Peyer's patch (tissue), 4 donors: Measurements from ENCODE around the gene AMER2.

Experiments used
- POLR2A ChIP-seq, 2 donors: fragments of 450-650 bp; IDR thresholded peaks; one replicate each; pipeline ENCODE4 v1.5.1; 2017; ENCODE audit warnings: antibody characterized with exemption in 2 of 2, mild to moderate bottlenecking in 2 of 2, moderate library complexity in 2 of 2
- TF ChIP-seq, protein P1 (sequence below), 6 experiments: fragments of 450-650 bp in 4 of 6; fragments of 200-600 bp in 2 of 6; sonication (generic) in 1 of 6; IDR thresholded peaks; one replicate each; pipeline ENCODE4 v1.5.1; 2017 to 2019; ENCODE audit warnings: antibody characterized with exemption in 6 of 6, mild to moderate bottlenecking in 3 of 6, moderate library complexity in 1 of 6

DNA sequence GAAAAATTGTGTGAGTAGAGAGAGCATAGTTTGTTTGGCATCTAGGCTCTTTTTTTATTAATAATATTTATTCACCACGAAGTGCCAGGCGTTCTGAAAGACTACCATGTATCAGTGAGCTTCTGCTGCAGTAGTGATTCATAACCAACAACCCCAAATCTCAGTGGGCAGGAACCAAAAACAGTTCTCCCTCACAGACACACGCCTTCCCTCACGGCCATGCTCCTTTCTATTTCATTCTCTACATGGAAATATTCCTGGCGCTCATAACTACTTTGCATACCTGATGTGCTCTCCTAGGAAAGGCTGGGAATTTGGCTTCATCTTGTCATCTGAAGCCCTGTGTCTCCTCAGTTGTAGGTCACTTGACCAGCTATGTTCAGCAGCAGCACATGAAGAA lies 26.6 kb upstream of the AMER2 start:
- TF ChIP-seq, protein P1, sequence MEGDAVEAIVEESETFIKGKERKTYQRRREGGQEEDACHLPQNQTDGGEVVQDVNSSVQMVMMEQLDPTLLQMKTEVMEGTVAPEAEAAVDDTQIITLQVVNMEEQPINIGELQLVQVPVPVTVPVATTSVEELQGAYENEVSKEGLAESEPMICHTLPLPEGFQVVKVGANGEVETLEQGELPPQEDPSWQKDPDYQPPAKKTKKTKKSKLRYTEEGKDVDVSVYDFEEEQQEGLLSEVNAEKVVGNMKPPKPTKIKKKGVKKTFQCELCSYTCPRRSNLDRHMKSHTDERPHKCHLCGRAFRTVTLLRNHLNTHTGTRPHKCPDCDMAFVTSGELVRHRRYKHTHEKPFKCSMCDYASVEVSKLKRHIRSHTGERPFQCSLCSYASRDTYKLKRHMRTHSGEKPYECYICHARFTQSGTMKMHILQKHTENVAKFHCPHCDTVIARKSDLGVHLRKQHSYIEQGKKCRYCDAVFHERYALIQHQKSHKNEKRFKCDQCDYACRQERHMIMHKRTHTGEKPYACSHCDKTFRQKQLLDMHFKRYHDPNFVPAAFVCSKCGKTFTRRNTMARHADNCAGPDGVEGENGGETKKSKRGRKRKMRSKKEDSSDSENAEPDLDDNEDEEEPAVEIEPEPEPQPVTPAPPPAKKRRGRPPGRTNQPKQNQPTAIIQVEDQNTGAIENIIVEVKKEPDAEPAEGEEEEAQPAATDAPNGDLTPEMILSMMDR (IDR thresholded peaks at IDR 0.05), result no peak
- TF ChIP-seq POLR2A (IDR thresholded peaks at IDR 0.05), result no peak
